ENCODE data around the gene RGS7. TPM values are rescaled to one million over a fixed set of nuclear protein-coding genes. Genes with fewer than 3 reads are reported as not detected.

The RGS7 gene
- not detected for total RNA-seq

- no peaks in the 10 kb centered on the region for H3K9me3 Mint-ChIP-seq
- no peak within 1 kb of the TSS for H3K4me3 Mint-ChIP-seq
- H3K27ac Mint-ChIP-seq: no peak within 1 kb of the TSS
- no peak for DNase-seq (ENCODE audit: low spot score)
- H3K36me3 Mint-ChIP-seq: no peaks in the 10 kb centered on the region
- ATAC-seq: peak; percentile 33 to 67
- H3K4me1 Mint-ChIP-seq (ENCODE audit: low read depth in 2 of 2): no peaks in the 10 kb centered on the region
- H3K27me3 Mint-ChIP-seq: peaks cover 23 to 33% of the 10 kb centered on the region in 2 donors
Observed at GRCh38 chr1:241356519-241357365, at the start of gene RGS7. Gene RGS7 (minus strand): TSS chr1:241357205.

GRCh38 chr1:241406421-241406820, 49.4 kb upstream of the RGS7 start:
- no peak overlapping the region for H3K27ac Mint-ChIP-seq
- no peaks in the 10 kb centered on the region for H3K4me1 Mint-ChIP-seq (ENCODE audit: low read depth in 2 of 2)
- ATAC-seq (no peak), DNase-seq (ENCODE audit: low spot score) (no peak)
- H3K36me3 Mint-ChIP-seq: no peaks in the 10 kb centered on the region
- no peak overlapping the region for H3K4me3 Mint-ChIP-seq
- peaks cover 0 to 13% of the 10 kb centered on the region in 2 donors for H3K27me3 Mint-ChIP-seq
- H3K9me3 Mint-ChIP-seq: peaks cover 8% of the 10 kb centered on the region

- Mint-ChIP-seq H3K4me3 (no peak overlapping the region), H3K27ac (no peak overlapping the region), H3K27me3 (peaks cover 0 to 13% of the 10 kb centered on the region in 2 donors), H3K9me3 (peaks cover 6% of the 10 kb centered on the region), H3K36me3 (no peaks in the 10 kb centered on the region), H3K4me1 (ENCODE audit: low read depth in 2 of 2) (no peaks in the 10 kb centered on the region)
- ATAC-seq (no peak), DNase-seq (ENCODE audit: low spot score) (no peak)
Observed at GRCh38 chr1:241401156-241401555, 44.2 kb upstream of the RGS7 start.

- DNase-seq (ENCODE audit: low spot score): no peak
- peaks cover 7% of the 10 kb centered on the region for H3K9me3 Mint-ChIP-seq
- ATAC-seq: no peak
- H3K36me3 Mint-ChIP-seq: no peaks in the 10 kb centered on the region
- peaks cover 0 to 2% of the 10 kb centered on the region in 2 donors for H3K27me3 Mint-ChIP-seq
- no peaks in the 10 kb centered on the region for H3K4me1 Mint-ChIP-seq (ENCODE audit: low read depth in 2 of 2)
- no peak overlapping the region for H3K27ac Mint-ChIP-seq
- H3K4me3 Mint-ChIP-seq: no peak overlapping the region
Observed at GRCh38 chr1:241396747-241397681, 40.0 kb upstream of the RGS7 start.

- Mint-ChIP-seq H3K4me1 (ENCODE audit: low read depth in 2 of 2) (no peaks in the 10 kb centered on the region), H3K27me3 (peaks cover 0 to 2% of the 10 kb centered on the region in 2 donors), H3K9me3 (peaks cover 7% of the 10 kb centered on the region), H3K36me3 (no peaks in the 10 kb centered on the region), H3K27ac (no peak overlapping the region), H3K4me3 (no peak overlapping the region)
- no peak for ATAC-seq
- no peak for DNase-seq (ENCODE audit: low spot score)
Observed at GRCh38 chr1:241391926-241392710, 35.1 kb upstream of the RGS7 start.

GRCh38 chr1:241390526-241390925, 33.5 kb upstream of the RGS7 start:
- no peak overlapping the region for H3K4me3 Mint-ChIP-seq
- H3K27me3 Mint-ChIP-seq: peaks cover 0 to 2% of the 10 kb centered on the region in 2 donors
- H3K36me3 Mint-ChIP-seq: no peaks in the 10 kb centered on the region
- no peak for ATAC-seq
- no peak overlapping the region for H3K27ac Mint-ChIP-seq
- DNase-seq (ENCODE audit: low spot score): no peak
- no peaks in the 10 kb centered on the region for H3K4me1 Mint-ChIP-seq (ENCODE audit: low read depth in 2 of 2)
- H3K9me3 Mint-ChIP-seq: peaks cover 11% of the 10 kb centered on the region

- DNase-seq (ENCODE audit: low spot score): no peak
- H3K27me3 Mint-ChIP-seq: no peaks in the 10 kb centered on the region
- H3K27ac Mint-ChIP-seq: no peak overlapping the region
- ATAC-seq: no peak
- H3K4me1 Mint-ChIP-seq (ENCODE audit: low read depth in 2 of 2): no peaks in the 10 kb centered on the region
- no peaks in the 10 kb centered on the region for H3K36me3 Mint-ChIP-seq
- H3K9me3 Mint-ChIP-seq: peaks cover 8% of the 10 kb centered on the region
- H3K4me3 Mint-ChIP-seq: no peak overlapping the region
Observed at GRCh38 chr1:241389400-241389799, 32.4 kb upstream of the RGS7 start.

- H3K27ac Mint-ChIP-seq: no peak overlapping the region
- H3K27me3 Mint-ChIP-seq: no peaks in the 10 kb centered on the region
- no peaks in the 10 kb centered on the region for H3K4me1 Mint-ChIP-seq (ENCODE audit: low read depth in 2 of 2)
- H3K36me3 Mint-ChIP-seq: no peaks in the 10 kb centered on the region
- H3K4me3 Mint-ChIP-seq: no peak overlapping the region
- no peak for DNase-seq (ENCODE audit: low spot score)
- no peak for ATAC-seq
- peaks cover 8% of the 10 kb centered on the region for H3K9me3 Mint-ChIP-seq
Observed at GRCh38 chr1:241387216-241387615, 30.2 kb upstream of the RGS7 start.

- no peaks in the 10 kb centered on the region for H3K4me1 Mint-ChIP-seq (ENCODE audit: low read depth in 2 of 2)
- H3K27me3 Mint-ChIP-seq: no peaks in the 10 kb centered on the region
- no peak overlapping the region for H3K27ac Mint-ChIP-seq
- DNase-seq (ENCODE audit: low spot score): no peak
- no peak for ATAC-seq
- no peak overlapping the region for H3K4me3 Mint-ChIP-seq
- H3K9me3 Mint-ChIP-seq: peaks cover 11% of the 10 kb centered on the region
- no peaks in the 10 kb centered on the region for H3K36me3 Mint-ChIP-seq
Observed at GRCh38 chr1:241376701-241377100, 19.7 kb upstream of the RGS7 start.

GRCh38 chr1:241375886-241376285, 18.9 kb upstream of the RGS7 start:
- Mint-ChIP-seq H3K27ac (no peak overlapping the region), H3K4me3 (no peak overlapping the region), H3K9me3 (peaks cover 8% of the 10 kb centered on the region), H3K36me3 (no peaks in the 10 kb centered on the region), H3K27me3 (no peaks in the 10 kb centered on the region), H3K4me1 (ENCODE audit: low read depth in 2 of 2) (no peaks in the 10 kb centered on the region)
- ATAC-seq (no peak), DNase-seq (ENCODE audit: low spot score) (no peak)

GRCh38 chr1:241366196-241366595, 9.2 kb upstream of the RGS7 start:
- no peaks in the 10 kb centered on the region for H3K27me3 Mint-ChIP-seq
- DNase-seq (ENCODE audit: low spot score) (no peak), ATAC-seq (no peak)
- H3K4me1 Mint-ChIP-seq (ENCODE audit: low read depth in 2 of 2): no peaks in the 10 kb centered on the region
- H3K4me3 Mint-ChIP-seq: no peak overlapping the region
- peaks cover 24% of the 10 kb centered on the region for H3K9me3 Mint-ChIP-seq
- H3K27ac Mint-ChIP-seq: no peak overlapping the region
- H3K36me3 Mint-ChIP-seq: no peaks in the 10 kb centered on the region

- Mint-ChIP-seq H3K4me1 (ENCODE audit: low read depth in 2 of 2) (no peaks in the 10 kb centered on the region), H3K9me3 (peaks cover 20% of the 10 kb centered on the region), H3K4me3 (no peak overlapping the region), H3K36me3 (no peaks in the 10 kb centered on the region), H3K27ac (no peak overlapping the region), H3K27me3 (peaks cover 18 to 20% of the 10 kb centered on the region in 2 donors)
- ATAC-seq (no peak), DNase-seq (ENCODE audit: low spot score) (no peak)
Observed at GRCh38 chr1:241362350-241362749, 5.3 kb upstream of the RGS7 start.

Measured in natural killer cell treated with Interleukin-12 subunit alpha and Interleukin-12 subunit beta and Interleukin-15 and Interleukin-18, amount 100 ng/mL, for 72 hours (primary cell).